Type B pancreatic cell (in vitro differentiated cells): ENCODE results near the gene DPH7. TPM values are rescaled to one million over a fixed set of nuclear protein-coding genes. Genes with fewer than 3 reads are reported as not detected.

ENCODE experiments used
- DNase-seq: peaks from one replicate; pipeline ENCODE4 v3.0.0; 2021; ENCODE audit warnings: mixed read lengths; ENCODE audit not compliant: unreplicated experiment; ENCODE audit errors: extremely low spot score
- H3K27ac Mint-ChIP-seq: 2 replicates; pipeline ENCODE4 v1.8.0; 2021; ENCODE audit warnings: mild to moderate bottlenecking, mixed read lengths
- H3K27me3 Mint-ChIP-seq: 2 replicates; pipeline ENCODE4 v1.8.0; 2021; ENCODE audit warnings: mixed read lengths
- H3K36me3 Mint-ChIP-seq: 2 replicates; pipeline ENCODE4 v1.8.0; 2021; ENCODE audit warnings: mixed read lengths
- H3K4me1 Mint-ChIP-seq: one replicate; pipeline ENCODE4 v1.8.0; 2021; ENCODE audit warnings: mixed read lengths; ENCODE audit not compliant: unreplicated experiment
- H3K4me3 Mint-ChIP-seq: 2 replicates; pipeline ENCODE4 v1.8.0; 2021; ENCODE audit warnings: mild to moderate bottlenecking, mixed read lengths
- H3K9me3 Mint-ChIP-seq: 2 replicates; pipeline ENCODE4 v1.8.0; 2021; ENCODE audit warnings: mixed read lengths
- CTCF ChIP-seq: fragments of 200-600 bp; sonication (generic); conservative IDR thresholded peaks from 2 replicates; pipeline ENCODE4 v1.5.0; 2021; ENCODE audit warnings: antibody characterized with exemption, mild to moderate bottlenecking
- total RNA-seq: library from RNA; stranded (reverse); gene quantifications from 2 replicates; pipeline ENCODE4 v1.2.1, GENCODE V29; 2021; ENCODE audit warnings: low replicate concordance

The DPH7 gene
- total RNA-seq, 1 donor from 2014 or later, result 45.8 TPM

- Mint-ChIP-seq H3K36me3 (peaks cover 6% of the 10 kb centered on the region), H3K9me3 (no peaks in the 10 kb centered on the region), H3K4me3 (peak within 1 kb of the TSS; percentile 94), H3K4me1 (no peaks in the 10 kb centered on the region), H3K27ac (peak within 1 kb of the TSS; percentile 96), H3K27me3 (no peaks in the 10 kb centered on the region)
- DNase-seq, result peak; percentile 95
- no peak for TF ChIP-seq CTCF
Measured at GRCh38 chr9:137590469-137591383, 12.0 kb upstream of the DPH7 start, which contains the start of gene ZMYND19. Gene ZMYND19, minus strand, starts transcription at chr9:137590512. Its CDS starts 249 bp downstream, at chr9:137590263.

GRCh38 chr9:137590123-137590468 is 11.4 kb upstream of the DPH7 start:
- no peak for DNase-seq
- TF ChIP-seq CTCF, result no peak
- no peaks in the 10 kb centered on the region for H3K4me1 Mint-ChIP-seq
- peaks cover 6% of the 10 kb centered on the region for H3K36me3 Mint-ChIP-seq
- H3K4me3 Mint-ChIP-seq, result no peak overlapping the region
- H3K27ac Mint-ChIP-seq, result no peak overlapping the region
- H3K9me3 Mint-ChIP-seq, result no peaks in the 10 kb centered on the region
- no peaks in the 10 kb centered on the region for H3K27me3 Mint-ChIP-seq

GRCh38 chr9:137589441-137590122 is 10.9 kb upstream of the DPH7 start:
- no peak for DNase-seq
- Mint-ChIP-seq H3K27me3 (no peaks in the 10 kb centered on the region), H3K27ac (peak overlapping the region; percentile 89)

DNA sequence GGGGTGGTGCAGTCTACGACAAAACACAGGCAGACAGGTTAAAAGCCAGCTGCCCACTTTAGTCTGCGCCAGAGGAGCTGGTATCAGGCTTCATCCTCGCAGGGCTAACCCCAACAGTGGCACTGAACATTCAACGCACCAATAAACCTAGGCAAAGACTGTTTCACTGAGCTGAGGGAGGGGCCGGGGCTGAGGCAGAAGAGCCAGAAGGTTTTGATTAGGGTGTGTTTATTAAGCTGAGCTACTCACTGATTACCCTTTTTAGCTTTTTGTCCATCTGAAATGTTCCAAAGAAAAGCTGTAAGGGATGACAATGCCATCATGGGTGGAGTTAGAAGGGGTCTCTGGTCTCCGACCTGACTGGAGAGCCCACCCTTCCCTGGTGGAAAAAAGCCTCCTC is 10.2 kb upstream of the DPH7 start:
- Mint-ChIP-seq H3K9me3 (no peaks in the 10 kb centered on the region), H3K4me3 (peak overlapping the region; percentile 92), H3K36me3 (peaks cover 6% of the 10 kb centered on the region), H3K4me1 (no peaks in the 10 kb centered on the region), H3K27ac (peak overlapping the region; percentile 89), H3K27me3 (no peaks in the 10 kb centered on the region)
- TF ChIP-seq CTCF, result no peak
- DNase-seq, result no peak

More at GRCh38 chr9:137589441-137590122, 10.9 kb upstream of the DPH7 start:
- H3K36me3 Mint-ChIP-seq, result peaks cover 6% of the 10 kb centered on the region
- no peaks in the 10 kb centered on the region for H3K4me1 Mint-ChIP-seq
- H3K9me3 Mint-ChIP-seq, result no peaks in the 10 kb centered on the region
- H3K4me3 Mint-ChIP-seq, result peak overlapping the region; percentile 92
- TF ChIP-seq CTCF, result no peak

DNA sequence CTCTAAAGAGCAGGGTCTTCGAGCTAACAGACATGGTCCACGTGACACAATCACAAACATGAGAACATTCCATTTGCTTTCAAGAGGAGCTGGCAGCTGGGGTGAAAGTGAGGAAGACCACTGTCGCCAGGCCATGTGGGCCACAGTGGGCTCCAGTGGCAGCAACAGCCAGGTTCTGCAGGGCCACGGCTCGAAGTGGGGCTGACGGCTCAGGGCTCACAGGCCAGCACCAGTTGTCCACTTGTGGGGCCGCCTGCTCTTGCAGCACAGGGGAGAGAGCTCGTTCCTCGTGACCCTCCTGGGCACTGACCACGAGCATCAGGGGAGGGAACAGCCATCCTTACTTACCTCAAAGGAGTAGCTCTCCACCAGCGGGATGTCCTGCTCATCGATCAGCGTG is 9.6 kb upstream of the DPH7 start:
- no peaks in the 10 kb centered on the region for H3K4me1 Mint-ChIP-seq
- peak overlapping the region; percentile 92 for H3K4me3 Mint-ChIP-seq
- no peak for DNase-seq
- H3K36me3 Mint-ChIP-seq, result peaks cover 6% of the 10 kb centered on the region
- H3K27me3 Mint-ChIP-seq, result no peaks in the 10 kb centered on the region
- H3K9me3 Mint-ChIP-seq, result no peaks in the 10 kb centered on the region
- TF ChIP-seq CTCF, result no peak
- H3K27ac Mint-ChIP-seq, result no peak overlapping the region
